Measurements from ENCODE around the gene TSPAN33.

- no peak for TF ChIP-seq POLR2AphosphoS5 (IDR thresholded peaks at IDR 0.05; ENCODE audit: borderline replicate concordance, low read depth, low read length)
- no peak for TF ChIP-seq EZH2 (IDR thresholded peaks at IDR 0.05)
Observed at GRCh38 chr7:129191272-129191671, 46.8 kb downstream of the TSPAN33 start.
